Activated CD8-positive, alpha-beta memory T cell treated with anti-CD3 and anti-CD28 coated beads, Interleukin-2, amount 50 U/mL, for 4 hours (primary cell): ENCODE data around the gene COBL.
A peak's percentile ranks its signal among the peaks of the same experiment; 100 is the strongest.

ENCODE experiments used
- DNase-seq: peaks from one replicate; pipeline ENCODE4 v3.0.0-alpha.2; 2020

Gene COBL

GRCh38 chr7:51071427-51071826 lies 245.2 kb downstream of the COBL start:
- no peak for DNase-seq

GRCh38 chr7:51070151-51070550 lies 246.5 kb downstream of the COBL start:
- no peak for DNase-seq

GRCh38 chr7:51069411-51070083 lies 247.1 kb downstream of the COBL start:
- no peak for DNase-seq

- no peak for DNase-seq
Observed at GRCh38 chr7:51068401-51068800, 248.2 kb downstream of the COBL start.

GRCh38 chr7:51067757-51068156 lies 248.9 kb downstream of the COBL start:
- peak; percentile 39 for DNase-seq

DNA sequence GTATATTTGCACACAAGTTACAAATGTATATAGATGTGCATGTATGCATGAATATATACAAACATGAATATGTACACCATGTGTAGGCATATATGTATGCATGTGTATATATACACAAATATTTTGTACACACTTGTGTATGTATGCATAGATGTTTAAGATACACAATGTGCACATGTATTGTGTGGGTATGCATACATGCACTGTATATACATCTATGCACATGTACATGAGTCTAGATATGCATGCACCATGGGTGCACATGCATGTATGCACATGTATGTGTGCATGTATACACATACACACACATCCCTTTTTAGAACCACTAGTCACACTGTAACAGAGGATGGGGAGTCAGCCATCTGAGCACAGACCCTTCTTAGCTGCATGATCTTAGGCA lies 249.4 kb downstream of the COBL start:
- DNase-seq, result no peak

GRCh38 chr7:51066405-51066882 lies 250.2 kb downstream of the COBL start:
- DNase-seq, result no peak

- DNase-seq, result no peak
Observed at GRCh38 chr7:51065766-51066165, 250.8 kb downstream of the COBL start.

DNA sequence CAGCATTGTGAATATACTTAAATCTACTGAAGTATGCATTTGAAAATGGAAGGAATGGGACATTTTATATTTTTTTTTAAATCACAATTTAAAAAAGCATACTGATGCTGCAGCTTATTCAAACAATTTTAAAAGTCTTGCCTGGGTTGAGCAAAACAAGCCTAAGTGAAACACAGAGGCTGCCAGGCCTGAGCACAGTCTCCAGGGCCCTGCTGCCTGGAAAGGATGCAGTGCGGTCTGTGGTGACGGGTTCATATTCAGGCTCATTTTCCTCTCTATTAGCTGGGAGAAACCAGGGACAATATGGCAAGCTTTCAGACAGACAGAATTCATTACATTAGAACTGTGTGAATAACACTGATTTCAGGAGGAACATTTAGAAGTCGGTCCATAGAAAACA lies 251.9 kb downstream of the COBL start:
- no peak for DNase-seq

- no peak for DNase-seq
Observed at GRCh38 chr7:51062222-51062987, 254.2 kb downstream of the COBL start.

GRCh38 chr7:51060536-51060935 lies 256.1 kb downstream of the COBL start:
- no peak for DNase-seq

DNA sequence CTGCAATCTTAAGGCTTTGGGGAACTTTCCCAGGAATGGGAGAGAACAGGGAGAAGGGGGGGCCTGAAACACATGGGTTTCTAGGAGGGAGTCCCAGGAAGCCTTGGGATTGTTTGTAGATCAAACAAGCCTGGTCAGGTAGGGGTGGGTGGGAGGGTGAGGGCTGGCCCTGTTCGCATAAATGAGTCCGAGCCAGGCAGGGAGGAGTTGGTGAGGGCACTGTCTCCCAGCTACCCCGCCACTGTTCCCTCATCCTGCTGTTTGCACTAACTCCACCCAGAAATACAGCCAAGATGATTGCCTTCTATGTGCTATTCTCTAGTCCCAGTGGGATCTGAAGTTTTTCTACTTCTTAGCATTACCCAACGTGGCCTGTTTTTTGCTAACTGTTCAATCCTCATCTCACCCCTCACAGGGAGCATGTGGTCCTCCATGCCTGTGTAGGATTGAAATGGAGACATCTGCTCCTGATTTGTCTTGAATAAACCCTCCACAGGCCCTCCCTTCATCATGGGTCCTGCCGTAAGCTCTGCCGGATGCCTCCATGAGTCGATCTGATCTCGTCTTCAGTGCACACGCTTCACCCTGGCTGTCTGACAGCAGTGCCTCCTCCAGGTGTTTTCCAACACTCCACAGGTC lies 257.0 kb downstream of the COBL start:
- DNase-seq, result no peak

- DNase-seq, result no peak
Observed at GRCh38 chr7:51058764-51059163, 257.8 kb downstream of the COBL start.

DNA sequence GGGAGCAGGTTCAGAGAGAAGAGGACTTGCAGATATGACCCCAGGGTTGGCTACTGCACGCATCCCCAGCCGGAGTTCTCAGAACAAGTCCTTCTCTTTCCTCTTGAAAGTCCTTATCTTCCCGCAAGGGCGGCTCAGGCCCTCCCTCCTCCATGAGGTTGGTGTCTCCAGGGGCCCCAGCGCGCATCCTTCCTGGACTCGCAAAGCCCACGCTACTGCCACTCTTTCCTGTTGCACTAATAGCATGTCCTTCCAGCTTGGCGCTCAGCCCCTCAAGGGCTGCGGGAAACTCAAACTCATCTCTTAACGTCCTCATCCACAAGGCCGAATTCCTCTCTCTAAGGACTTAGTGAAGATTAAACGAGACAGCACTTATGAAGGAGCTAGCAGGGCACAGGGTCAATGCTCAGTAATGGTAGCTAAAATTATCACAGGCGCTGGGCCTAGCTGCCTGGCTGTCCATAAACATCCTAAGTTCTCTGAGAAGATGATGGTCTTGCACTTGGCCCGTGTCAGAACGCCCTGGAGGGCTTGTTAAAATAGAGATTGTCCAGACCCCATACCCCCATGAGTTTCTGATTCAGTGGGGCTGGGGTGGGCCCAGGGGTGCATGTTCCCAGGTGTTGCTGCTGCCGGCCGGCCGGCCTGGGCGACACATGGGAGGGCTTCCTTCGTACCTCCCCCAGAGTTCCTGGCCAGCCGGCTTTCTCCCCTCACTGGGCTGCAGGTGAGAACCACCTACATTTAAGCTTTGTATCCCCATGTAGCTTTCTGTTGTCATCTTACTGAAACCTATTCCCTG lies 261.4 kb downstream of the COBL start:
- DNase-seq, result no peak

DNA sequence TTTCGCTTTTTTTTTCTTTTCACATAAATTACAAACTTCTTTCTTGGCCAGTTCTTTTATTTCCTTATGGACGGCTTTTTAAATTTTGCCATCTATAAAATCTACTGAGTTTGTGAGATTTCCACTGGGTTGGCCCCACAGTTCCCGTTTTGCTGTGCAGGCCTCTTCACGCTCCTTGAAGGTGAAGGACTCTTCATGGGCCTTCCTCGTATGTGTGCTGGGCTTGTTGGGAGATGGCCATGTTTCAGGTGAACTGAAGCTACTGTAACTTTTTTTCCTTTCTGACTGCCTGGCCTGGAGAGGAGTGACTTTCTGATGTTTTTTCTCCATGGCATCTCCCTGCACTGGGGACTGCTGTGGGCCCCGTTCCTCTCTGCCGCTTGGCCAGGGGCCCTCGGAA lies 262.4 kb downstream of the COBL start:
- DNase-seq, result no peak

DNA sequence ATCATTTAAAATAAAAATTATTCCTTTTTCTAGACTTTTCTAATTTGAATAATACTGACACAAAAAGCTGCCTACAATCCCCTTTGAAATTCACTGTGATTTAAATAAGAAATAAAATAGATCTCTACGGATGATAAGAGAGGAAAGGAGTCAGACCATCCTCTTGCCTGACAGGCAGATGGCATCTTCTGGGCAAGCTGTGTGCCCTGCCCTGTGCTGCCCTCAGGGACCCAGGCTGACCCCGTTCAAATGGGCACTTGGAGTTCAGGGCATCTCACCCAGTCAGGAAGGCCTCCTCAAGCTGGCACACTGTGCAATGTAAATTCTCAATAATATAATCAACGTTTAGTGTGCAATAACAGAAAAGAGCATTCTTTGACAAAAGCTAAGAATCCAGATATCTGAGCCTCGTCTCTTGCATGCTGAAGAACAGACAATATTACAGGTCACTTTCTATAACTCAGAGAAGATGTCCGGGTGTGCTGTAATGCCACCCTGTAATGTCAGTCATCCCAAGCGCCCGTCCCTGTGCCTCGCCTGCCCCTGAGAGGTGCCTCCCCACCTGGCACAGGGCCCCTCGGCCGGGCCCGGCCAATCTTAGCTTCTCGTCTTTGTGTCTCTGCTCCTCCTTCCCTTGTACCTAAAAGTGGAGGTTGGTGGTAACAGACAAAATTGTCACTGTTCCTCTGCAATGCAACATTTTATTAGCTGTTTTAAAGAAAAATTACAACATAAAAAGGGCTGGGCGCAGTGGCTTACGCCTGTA lies 263.3 kb downstream of the COBL start:
- DNase-seq, result no peak

DNA sequence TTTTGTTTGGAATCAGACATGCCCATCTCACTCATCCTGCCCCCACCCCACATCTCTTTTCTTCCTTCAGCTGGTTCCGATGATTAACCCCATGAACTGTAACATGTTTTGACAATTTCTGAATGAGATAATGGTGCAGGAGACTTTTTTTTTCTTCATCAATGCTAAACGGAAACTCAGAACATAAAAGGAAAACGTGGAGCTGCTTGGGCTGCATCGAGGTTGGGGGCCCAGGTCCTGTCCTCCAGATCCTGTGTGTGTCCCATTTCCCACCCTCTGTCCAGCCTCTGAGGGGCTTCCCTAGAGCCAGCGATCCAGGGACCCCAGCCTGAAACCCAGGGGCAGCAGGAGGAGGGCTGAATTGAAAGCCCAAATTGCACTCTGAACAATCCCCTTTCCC lies 270.1 kb downstream of the COBL start:
- DNase-seq, result no peak

DNA sequence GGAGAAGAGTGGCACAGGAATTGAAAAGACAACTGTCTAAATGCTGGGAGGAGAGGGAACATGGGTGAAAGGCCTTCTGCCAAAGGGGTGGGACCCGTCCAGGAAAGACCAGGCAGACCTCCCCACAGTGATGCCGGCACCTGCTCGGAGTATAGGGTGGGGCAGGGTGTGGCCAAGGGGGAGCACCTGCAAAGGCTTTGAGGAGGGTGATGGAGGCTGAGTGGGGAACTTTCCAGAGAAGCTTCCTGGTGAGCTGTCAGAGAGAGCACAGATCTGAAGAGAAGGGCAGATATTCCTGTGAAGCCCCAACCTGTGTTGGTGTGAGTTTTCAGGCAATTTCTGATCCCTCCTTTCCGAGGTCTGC lies 270.5 kb downstream of the COBL start:
- no peak for DNase-seq

DNA sequence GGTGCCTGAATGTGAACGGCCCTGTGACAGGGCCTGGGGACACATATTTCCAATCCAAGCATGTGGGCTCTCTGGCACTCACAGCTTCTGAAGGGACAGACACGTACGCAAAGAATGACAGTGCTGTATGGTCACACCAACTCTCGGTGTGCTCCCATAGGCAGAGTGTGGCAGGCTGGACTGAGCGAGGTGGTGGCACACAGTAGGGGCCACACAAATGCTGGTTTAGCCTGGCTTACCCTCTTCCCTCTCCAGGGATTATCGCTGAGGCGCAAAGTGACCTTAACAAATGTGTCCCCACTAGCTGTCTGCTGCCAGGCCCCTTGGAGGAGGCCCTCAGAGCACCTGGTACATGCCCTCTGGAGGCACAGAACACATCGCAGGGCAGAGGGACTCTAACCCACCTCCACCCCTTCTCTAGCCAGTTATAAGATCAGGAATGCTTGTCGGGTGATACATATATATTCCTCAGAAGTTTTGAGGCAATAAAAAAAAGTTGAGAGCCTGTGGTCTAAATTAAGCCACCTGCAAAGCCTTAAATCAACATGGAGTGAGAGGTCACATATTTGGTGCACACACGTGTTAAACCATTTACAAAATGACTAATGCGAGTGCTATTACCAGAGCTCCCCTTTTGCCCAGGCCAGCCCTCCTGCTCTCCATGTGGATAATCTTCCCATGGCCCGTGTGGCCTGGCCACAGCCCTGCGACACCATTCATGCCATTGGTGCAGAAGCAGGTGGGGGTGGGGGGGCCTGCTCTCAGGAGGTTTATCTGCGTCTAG lies 271.1 kb downstream of the COBL start:
- DNase-seq, result no peak

DNA sequence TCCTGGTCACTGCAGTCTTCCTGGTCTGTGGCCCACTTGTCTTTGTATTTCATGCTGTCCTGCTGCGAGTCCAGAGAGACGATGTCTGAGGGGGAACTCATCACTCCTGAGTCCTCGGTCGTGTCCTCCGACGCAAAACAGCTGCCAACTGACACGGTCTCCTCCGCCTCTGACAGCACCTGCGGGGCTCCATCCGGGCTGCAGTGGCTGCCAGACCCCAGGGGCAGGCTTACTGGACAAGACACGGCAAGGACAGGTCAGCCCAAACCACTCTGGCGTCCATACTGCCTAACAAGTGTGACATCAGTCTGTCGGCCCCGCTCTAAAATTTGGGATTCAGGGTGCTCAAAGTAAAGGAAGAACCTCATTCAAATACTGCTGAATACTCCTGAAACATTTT lies 273.1 kb downstream of the COBL start:
- DNase-seq, result no peak

DNA sequence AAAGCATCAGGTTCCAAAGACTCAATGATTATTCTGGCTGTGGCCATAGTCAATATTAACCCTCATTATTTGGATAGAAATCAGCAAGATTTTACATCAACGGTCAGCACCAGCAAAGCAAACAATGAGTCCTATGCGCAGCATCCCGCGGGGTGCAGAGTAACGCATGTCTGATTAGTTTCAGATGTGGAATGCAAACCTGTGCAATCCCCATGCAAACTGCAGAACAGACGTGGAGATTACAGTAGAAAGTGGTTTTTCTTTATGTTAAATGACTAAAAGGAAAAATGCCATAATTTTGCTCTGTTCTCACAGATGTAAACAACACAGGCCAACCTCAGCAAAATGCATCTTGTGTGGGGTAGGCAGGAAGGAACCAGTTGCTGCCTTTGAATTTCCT lies 275.8 kb downstream of the COBL start:
- no peak for DNase-seq

DNA sequence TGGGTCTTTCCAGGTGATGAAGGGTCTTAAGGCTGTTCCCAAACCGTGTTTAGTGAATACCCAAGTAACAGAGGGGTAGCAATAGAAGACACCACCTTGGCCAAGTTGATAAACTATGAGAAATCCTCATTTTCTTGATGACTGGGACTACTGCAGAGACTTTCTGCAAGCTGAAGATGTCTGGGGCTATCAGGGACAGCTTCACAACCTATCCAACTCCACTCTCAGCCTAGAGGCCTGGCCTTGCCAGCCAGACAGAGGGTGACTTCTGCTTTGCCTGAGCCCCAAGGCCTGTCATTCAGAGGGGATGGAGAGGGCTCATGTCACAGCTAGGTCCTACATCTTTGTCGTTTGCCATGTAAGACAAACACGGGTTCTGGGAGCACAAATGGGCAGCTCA lies 278.0 kb downstream of the COBL start:
- no peak for DNase-seq
